ENCODE measurements around the gene ARSB.
"Not testable (repeated sequence)": the region's sequence is repeated elsewhere in the genome, so short reads cannot be mapped to it uniquely, and the experiment has no call there.

ARSB gene

DNA sequence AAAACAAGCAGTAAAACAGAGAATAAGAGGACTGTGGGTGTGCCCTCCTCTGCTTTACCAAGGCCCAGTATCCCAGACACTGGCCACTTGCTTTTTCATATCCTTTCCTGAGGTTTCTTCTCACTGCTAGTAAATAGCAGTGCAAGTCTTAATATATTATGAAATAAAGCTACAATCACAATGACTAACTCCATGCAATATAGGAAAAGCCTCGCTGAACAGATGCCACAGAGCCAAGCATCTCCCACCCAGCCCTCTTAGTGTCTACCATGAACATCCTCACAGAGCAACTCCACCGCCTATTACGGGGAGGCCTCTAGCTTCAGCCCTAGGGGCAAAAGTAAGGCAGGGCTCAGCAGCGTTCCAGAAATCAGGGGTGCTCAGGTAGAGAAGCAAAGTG, 205.8 kb downstream of the ARSB start:
- DNase-seq (ENCODE audit: low read depth) = no peak

DNA sequence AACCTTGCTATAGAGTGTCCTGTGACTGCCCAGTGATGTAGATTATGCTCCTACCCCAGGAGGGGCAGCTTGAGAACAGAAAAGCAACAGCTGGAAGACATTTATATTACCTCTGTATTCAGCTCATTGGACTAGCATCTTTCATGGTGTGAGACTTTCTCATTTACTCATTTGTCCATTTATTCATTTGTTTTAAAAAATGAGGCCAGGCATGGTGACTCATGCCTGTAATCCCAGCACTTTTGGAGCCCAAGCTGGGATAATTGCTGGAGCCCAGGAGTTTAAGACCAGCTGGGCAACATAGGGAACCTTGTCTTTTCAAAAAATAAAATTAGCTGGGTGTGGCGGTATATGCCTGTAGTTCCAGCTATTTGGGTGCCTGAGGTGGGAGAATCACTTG, 206.6 kb downstream of the ARSB start:
- DNase-seq (ENCODE audit: low read depth) = no peak

DNA sequence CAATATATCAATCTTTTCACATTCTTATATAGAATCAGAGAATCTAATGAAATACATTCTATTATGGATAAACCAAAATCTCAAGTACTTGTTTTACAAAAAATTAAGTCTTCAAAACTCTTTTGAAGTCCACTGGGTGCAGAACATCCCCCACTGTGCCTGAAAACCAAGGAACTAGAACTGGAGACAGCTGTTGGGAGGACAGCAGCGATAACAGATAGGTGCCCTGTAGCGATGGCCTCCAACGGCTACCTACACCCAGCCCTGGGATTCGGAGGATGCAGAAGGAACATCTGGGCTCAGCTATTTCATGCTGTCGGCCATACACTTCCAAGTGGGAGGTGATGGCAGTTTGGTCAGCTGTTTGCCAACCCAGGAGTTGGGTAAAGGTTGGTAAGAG, 207.2 kb downstream of the ARSB start:
- DNase-seq (ENCODE audit: low read depth) = no peak

DNA sequence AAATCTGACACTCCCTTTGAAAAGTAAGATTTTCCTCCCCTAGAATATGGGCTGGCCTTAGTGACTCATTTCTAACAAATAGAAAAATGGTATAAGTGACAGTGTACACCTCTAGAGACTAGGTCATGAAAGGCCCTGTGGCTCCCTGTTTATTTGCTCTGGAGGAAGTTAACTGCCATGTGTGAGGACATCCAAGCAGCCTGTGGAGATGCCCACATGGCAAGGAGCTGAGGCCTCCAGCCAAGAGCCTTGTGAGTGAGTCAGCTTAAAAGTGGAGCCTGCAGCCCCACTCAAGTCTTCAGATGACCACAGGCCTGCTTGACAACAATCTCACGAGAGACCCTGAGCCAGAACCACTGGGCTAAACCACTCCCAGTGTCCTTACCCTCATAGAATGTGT, 208.5 kb downstream of the ARSB start:
- DNase-seq (ENCODE audit: low read depth) = no peak

DNA sequence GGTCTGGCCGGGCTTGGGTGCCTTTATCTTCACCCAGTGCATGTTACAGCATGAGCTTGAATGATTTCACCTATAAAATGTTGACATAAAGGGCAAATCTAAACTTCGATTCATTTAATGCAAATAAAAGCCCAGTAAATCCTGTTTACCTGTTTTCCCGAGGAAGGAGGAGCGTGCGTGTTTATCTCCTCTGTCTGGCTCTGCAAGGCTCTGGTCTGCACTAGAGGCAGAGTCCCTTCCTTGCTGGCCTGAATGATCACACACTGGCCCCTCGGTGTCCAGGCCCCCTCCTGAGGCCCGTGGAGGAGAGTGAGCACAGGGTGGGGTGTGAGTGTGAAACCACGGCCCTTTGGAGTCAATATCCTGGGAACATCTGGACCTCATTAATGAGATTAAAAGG, 211.5 kb downstream of the ARSB start:
- DNase-seq (ENCODE audit: low read depth) = no peak

- no peak for DNase-seq (ENCODE audit: low read depth)
Measured at GRCh38 chr5:78771260-78772205, 213.6 kb downstream of the ARSB start.

DNA sequence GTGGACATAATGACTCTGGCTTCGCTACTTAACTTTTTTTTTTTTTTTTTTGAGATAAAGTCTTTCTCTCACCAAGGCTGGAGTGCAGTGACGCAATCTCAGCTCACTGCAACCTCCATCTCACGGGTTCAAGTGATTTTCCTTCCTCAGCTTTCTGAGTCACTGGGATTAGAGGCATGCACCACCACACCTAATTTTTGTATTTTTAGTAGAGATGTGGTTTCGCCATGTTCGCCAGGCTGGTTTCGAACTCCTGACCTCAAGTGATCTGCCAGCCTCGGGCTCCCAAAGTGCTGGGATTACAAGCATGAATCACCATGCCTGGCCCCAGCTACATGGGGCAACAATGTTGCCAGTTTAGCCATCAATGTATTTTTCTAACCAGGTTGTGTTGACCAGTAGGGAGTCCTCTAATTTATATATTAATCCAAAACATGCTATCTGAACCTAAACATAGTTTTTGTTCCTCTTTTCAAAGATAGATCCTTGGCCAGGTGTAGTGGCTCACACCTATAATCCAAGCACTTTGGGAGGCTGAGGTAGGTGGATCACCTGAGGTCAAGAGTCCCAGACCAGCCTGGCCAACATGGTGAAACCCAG, 216.2 kb downstream of the ARSB start:
- no peak for DNase-seq (ENCODE audit: low read depth)

GRCh38 chr5:78766412-78766762, 218.7 kb downstream of the ARSB start:
- DNase-seq (ENCODE audit: low read depth) = no peak

- no peak for DNase-seq (ENCODE audit: low read depth)
Measured at GRCh38 chr5:78765756-78766411, 219.2 kb downstream of the ARSB start.

- no peak for DNase-seq (ENCODE audit: low read depth)
Measured at GRCh38 chr5:78765116-78765515, 220.0 kb downstream of the ARSB start.

DNA sequence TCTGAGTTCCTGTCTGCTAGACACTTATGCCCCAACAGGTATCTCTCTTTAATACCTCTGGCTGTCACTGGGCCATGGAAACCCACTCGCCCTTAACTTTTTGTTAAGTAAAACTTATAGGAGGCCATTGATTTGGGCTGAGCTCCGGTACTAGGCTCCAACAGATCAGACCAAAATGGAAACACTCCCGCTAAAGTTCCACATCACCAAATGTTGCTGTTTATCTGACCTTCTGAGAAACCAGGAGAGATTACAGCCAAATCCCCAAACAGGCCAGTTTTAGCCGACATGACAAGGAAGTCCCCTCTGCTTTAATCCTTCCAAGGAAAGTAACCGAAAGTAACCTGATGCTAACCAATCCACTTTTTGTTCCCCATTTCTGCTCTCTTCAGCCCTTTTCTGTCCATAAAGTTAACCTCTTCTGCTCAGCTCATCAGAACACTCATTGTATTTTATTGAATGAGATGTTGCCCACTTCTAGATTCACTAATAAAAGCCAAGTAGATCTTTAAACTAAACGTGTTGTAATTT, 221.4 kb downstream of the ARSB start:
- DNase-seq (ENCODE audit: low read depth) = no peak

DNA sequence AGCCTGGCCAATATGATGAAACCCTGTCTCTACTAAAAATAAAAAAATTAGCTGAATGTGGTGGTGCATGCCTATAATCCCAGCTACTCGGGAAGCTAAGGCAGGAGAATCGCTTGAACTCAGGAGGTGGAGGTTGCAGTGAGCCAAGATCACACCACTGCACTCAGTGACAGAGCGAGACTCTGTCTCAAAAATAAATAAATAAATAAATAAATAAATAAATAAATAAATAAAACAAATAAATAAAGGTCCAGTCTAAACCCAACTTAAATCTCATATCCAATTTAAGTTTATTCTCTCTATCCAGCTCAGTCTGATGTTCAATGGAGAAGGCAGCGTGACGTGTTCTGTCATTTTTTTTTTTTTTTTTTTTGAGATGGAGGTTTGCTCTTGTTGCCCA, 222.4 kb downstream of the ARSB start:
- DNase-seq (ENCODE audit: low read depth) = not testable (repeated sequence)

DNA sequence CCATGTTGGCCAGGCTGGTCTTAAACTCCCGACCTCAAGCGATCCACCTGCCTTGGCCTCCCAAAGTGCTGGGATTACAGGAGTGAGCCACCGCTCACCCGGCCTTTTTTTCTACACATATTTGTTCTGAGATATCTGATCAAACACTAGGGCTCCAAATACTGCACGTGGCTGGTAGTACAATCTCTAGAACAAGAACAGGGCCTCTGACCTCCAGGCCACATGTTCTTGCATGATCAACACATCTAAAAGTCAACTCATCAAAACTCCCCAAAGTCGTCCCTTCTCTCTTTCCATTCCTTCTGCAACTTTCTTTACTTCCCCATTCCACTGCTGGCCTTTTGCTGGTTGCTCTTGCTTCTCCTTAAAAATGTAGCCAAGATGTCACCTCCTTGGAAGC, 223.3 kb downstream of the ARSB start:
- DNase-seq (ENCODE audit: low read depth) = no peak

DNA sequence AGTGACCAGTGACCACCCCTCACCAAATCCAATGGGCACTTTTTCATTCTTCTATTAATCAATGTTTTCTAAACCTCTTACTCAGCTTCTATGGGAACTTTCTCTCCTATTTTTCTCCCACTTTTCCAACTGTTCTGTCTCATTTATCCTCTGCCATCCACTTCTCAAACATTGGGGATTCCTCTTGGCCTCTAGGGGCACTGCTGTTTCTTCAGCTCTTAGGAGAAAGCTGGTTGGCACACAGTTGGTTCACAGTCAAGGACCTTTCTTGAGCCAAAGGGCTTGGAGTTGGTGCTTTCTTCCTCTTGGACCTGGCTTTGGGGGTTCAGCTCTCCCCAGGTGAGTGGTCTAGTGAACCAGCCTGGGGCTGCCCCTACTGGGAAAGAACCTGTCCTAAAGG, 224.3 kb downstream of the ARSB start:
- DNase-seq (ENCODE audit: low read depth) = no peak

DNA sequence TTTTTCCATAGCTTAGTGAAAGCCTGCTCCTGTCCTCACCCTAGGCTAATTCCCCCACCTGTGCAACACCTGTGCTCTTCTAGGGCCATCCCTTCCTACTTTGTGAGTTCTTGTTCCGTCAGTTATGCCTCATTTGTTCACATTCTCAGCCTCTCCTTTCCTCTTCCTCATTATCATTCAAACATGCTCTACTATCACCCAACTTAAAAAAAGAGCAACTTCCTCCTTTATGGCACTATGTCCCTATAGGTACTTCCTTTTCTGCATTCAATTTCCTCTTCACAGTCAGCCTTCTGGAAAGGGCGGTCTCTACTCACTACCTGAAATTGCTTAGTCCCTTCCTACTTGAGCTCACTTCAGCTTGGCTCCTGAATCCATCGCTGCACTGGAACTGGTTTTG, 224.7 kb downstream of the ARSB start:
- no peak for DNase-seq (ENCODE audit: low read depth)

GRCh38 chr5:78758169-78758839, 226.8 kb downstream of the ARSB start:
- DNase-seq (ENCODE audit: low read depth) = no peak

GRCh38 chr5:78757269-78758053, 227.6 kb downstream of the ARSB start:
- no peak for DNase-seq (ENCODE audit: low read depth)

DNA sequence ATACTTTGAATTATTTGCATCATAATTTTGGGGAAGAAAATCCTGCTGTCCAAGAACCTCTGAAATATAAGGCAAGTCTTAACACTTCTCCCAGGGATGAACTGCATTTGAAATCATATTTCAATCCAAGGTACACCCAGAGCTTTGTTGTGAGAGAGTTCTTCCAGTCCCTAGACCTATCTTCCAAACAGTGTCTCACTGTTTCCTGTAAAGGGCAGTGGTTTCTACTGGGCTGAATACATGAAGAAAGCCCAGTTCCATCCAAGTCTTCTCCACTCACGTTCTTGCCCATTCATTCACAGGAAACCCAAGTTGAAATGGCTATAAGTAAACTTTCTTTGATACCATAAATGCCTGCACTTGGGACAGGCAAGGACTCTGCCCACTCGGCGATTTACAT, 228.3 kb downstream of the ARSB start:
- DNase-seq (ENCODE audit: low read depth) = no peak

DNA sequence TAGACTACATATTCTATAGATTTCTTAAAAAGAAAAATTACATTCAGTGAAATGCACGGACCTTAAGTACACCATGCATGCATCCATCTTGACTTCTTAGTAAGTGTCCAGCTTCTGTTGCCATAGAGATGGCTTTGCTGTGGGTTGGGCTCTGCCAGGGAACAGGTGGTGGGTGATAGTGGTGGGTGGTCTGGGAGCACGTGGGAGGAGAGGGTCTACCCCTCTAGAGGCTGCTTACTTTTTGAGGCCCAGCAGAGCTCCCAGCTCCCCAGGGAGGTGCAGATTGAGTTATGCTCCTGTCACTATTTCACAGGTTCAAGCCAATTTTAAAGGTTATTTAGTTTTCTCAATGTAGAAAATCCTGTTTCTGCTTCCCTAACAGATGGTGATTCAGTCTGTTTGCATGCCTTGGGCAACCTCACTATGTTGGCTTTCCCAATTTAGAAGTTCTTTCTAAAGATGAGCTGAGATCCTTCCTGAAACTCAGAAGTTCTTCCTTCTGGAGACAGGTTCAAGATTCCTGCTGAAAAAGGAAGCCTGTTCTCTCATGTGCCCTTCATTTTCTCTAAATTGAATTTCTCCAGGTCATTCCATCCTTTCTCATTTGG, 229.2 kb downstream of the ARSB start:
- DNase-seq (ENCODE audit: low read depth) = no peak

DNA sequence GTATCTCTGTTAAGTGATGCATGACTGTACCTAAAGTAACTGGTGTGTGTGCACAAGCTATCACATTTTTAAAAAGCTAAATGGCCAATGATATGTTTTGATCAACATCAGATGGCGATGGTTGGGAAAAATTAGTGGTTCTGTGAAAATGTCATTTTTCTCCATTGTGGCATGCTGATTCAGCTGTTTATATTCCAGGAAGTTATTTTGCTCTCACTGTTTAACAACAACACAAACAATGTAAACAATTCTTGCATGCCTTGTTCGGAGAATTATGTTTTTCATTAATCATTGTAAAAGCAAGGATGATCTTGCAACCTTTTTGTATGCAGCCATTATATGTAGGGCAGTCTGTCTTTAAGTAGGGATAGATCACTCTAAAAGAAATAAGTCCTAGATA, 230.5 kb downstream of the ARSB start:
- DNase-seq (ENCODE audit: low read depth) = no peak

GRCh38 chr5:78753093-78753531, 232.0 kb downstream of the ARSB start:
- no peak for DNase-seq (ENCODE audit: low read depth)
